K562 (cell line): Measurements from ENCODE around the gene WNT7B. TPM values are rescaled to one million over a fixed set of nuclear protein-coding genes. Genes with fewer than 3 reads are reported as not detected.
A peak's percentile ranks its signal among the peaks of the same experiment; 100 is the strongest.

Experiments used
- BDP1 ChIP-seq: IDR thresholded peaks from 3 replicates; pipeline ENCODE4 v1.6.1; 2011; ENCODE audit not compliant: insufficient read length, insufficient read depth
- EP300 ChIP-seq: IDR thresholded peaks from 2 replicates; pipeline ENCODE4 v1.6.1; 2012; ENCODE audit warnings: low read length, improper control_type of control experiment
- JUN ChIP-seq, 2 experiments: sonication (generic) in 1 of 2; formaldehyde crosslinking in 1 of 2; IDR thresholded peaks; 2 replicates each; pipeline versions ENCODE4 v1.6.1 to v1.8.0; 2012 to 2022; ENCODE audit warnings: borderline replicate concordance in 2 of 2, mild to moderate bottlenecking in 2 of 2, improper control_type of control experiment in 1 of 2, low read depth in 1 of 2, low read length in 1 of 2, missing genetic modification reagents in 1 of 2
- RBFOX2 ChIP-seq: fragments of 200-400 bp; formaldehyde crosslinking; IDR thresholded peaks from 2 replicates; pipeline ENCODE4 v1.6.1; 2017; ENCODE audit warnings: low read depth, mild to moderate bottlenecking, low read length, moderate library complexity
- RNF2 ChIP-seq: sonication (generic); IDR thresholded peaks from 2 replicates; pipeline ENCODE4 v1.6.1; 2016
- SIN3B ChIP-seq: fragments of 450-650 bp; IDR thresholded peaks from 2 replicates; pipeline ENCODE4 v1.6.1; 2017; ENCODE audit warnings: low read depth, mild to moderate bottlenecking, moderate library complexity
- SP1 ChIP-seq: sonication (generic); formaldehyde crosslinking; IDR thresholded peaks from 2 replicates; pipeline ENCODE4 v1.8.1; 2022; ENCODE audit warnings: mild to moderate bottlenecking, missing genetic modification reagents
- TCF15 ChIP-seq: fragments of 250-450 bp; sonication (Bioruptor Pico); IDR thresholded peaks from 2 replicates; pipeline ENCODE4 v1.8.0; 2022; ENCODE audit warnings: moderate library complexity, mild to moderate bottlenecking, inconsistent platforms
- TRIM24 ChIP-seq, 2 experiments: fragments of 450-650 bp; IDR thresholded peaks; 2 replicates each; pipeline ENCODE4 v1.6.1; 2016
- ZNF175 ChIP-seq: fragments of 200-800 bp; sonication (Bioruptor generic); IDR thresholded peaks from 2 replicates; pipeline ENCODE4 v1.6.1; 2016; ENCODE audit warnings: low read depth, mild to moderate bottlenecking, missing genetic modification characterization, missing compliant biosample characterization
- ZNF518B ChIP-seq: fragments of 250-450 bp; sonication (Bioruptor Pico); IDR thresholded peaks from 2 replicates; pipeline ENCODE4 v1.5.0; 2021; ENCODE audit warnings: mild to moderate bottlenecking, moderate library complexity
- ZNF561 ChIP-seq: fragments of 450-650 bp; formaldehyde crosslinking; conservative IDR thresholded peaks from 2 replicates; pipeline ENCODE4 v1.4.0; 2020; ENCODE audit warnings: mild to moderate bottlenecking, moderate library complexity
- polyA plus RNA-seq, 8 experiments: library from polyadenylated mRNA; depleted of rRNA in 4 of 8; stranded (reverse) in 5 of 8; unstranded in 3 of 8; fragments of >200 nt; fragmentation: Nextera tagmentation in 2 of 8; fragmentation: Illumina TruSeq in 1 of 8; extraction: Ambion mirVana in 2 of 8; extraction: Trizol in 1 of 8; gene quantifications; 2 replicates each; pipeline versions ENCODE4 v1.2.1 to v1.2.3, GENCODE V29; 2011 to 2014; ENCODE audit warnings: inconsistent platforms in 1 of 8, missing spikeins in 1 of 8
- total RNA-seq, 7 experiments: library from RNA; depleted of rRNA in 6 of 7; stranded (reverse); fragments of >200 nt in 6 of 7; fragmentation: Illumina TruSeq in 2 of 7; extraction: Trizol in 2 of 7; gene quantifications; 2 replicates each; pipeline versions ENCODE4 v1.2.1 to v1.2.3, GENCODE V29; 2011 to 2021; ENCODE audit warnings: low replicate concordance in 1 of 7
- TF ChIP-seq, protein P1 (sequence below): fragments of 450-650 bp; IDR thresholded peaks from 2 replicates; pipeline ENCODE4 v1.6.1; 2016
- TF ChIP-seq, protein P2 (sequence below): IDR thresholded peaks from 3 replicates; pipeline ENCODE4 v1.6.1; 2011; ENCODE audit warnings: borderline replicate concordance, mild to moderate bottlenecking; ENCODE audit not compliant: insufficient read length, insufficient read depth
- TF ChIP-seq, protein P3 (sequence below): sonication (generic); formaldehyde crosslinking; IDR thresholded peaks from 2 replicates; pipeline ENCODE4 v1.8.0; 2022; ENCODE audit warnings: mild to moderate bottlenecking, missing genetic modification reagents

The WNT7B gene
- total and polyA plus RNA-seq, 9 of the 15 experiments (the other 6 are each of a cell fraction or from before 2014, with no cell fraction given), result not detected

- TF ChIP-seq ZNF175 (CRISPR knock-in tag) (no peak), EP300 (0 out of 2 replicates have a peak, but pooled peaks have one; percentile 8), BDP1 (no peak), JUN (IDR thresholded peaks at IDR 0.05; ENCODE audit: borderline replicate concordance, low read depth, low read length) (peak; percentile 93), JUN (CRISPR knock-in tag; IDR thresholded peaks at IDR 0.05; ENCODE audit: borderline replicate concordance) (peak; percentile 53; the same call in 1 of the 2 replicates), TCF15 (CRISPR knock-in tag) (no peak), RNF2 (0 out of 2 replicates have a peak, but pooled peaks have one; percentile 19), RBFOX2 (peak; percentile 85), ZNF518B (no peak), TRIM24 (IDR thresholded peaks at IDR 0.05) (0 out of 4 replicates have a peak, but pooled peaks of 1 of the 2 experiments have one; percentile 15), ZNF561 (CRISPR knock-in tag) (no peak), SIN3B (no peak), SP1 (CRISPR knock-in tag) (peak; percentile 71; the same call in 1 of the 2 replicates)
- TF ChIP-seq, protein P1, sequence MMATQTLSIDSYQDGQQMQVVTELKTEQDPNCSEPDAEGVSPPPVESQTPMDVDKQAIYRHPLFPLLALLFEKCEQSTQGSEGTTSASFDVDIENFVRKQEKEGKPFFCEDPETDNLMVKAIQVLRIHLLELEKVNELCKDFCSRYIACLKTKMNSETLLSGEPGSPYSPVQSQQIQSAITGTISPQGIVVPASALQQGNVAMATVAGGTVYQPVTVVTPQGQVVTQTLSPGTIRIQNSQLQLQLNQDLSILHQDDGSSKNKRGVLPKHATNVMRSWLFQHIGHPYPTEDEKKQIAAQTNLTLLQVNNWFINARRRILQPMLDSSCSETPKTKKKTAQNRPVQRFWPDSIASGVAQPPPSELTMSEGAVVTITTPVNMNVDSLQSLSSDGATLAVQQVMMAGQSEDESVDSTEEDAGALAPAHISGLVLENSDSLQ, result peak; percentile 52
- TF ChIP-seq, protein P2, sequence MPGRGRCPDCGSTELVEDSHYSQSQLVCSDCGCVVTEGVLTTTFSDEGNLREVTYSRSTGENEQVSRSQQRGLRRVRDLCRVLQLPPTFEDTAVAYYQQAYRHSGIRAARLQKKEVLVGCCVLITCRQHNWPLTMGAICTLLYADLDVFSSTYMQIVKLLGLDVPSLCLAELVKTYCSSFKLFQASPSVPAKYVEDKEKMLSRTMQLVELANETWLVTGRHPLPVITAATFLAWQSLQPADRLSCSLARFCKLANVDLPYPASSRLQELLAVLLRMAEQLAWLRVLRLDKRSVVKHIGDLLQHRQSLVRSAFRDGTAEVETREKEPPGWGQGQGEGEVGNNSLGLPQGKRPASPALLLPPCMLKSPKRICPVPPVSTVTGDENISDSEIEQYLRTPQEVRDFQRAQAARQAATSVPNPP, result no peak
- TF ChIP-seq, protein P3, sequence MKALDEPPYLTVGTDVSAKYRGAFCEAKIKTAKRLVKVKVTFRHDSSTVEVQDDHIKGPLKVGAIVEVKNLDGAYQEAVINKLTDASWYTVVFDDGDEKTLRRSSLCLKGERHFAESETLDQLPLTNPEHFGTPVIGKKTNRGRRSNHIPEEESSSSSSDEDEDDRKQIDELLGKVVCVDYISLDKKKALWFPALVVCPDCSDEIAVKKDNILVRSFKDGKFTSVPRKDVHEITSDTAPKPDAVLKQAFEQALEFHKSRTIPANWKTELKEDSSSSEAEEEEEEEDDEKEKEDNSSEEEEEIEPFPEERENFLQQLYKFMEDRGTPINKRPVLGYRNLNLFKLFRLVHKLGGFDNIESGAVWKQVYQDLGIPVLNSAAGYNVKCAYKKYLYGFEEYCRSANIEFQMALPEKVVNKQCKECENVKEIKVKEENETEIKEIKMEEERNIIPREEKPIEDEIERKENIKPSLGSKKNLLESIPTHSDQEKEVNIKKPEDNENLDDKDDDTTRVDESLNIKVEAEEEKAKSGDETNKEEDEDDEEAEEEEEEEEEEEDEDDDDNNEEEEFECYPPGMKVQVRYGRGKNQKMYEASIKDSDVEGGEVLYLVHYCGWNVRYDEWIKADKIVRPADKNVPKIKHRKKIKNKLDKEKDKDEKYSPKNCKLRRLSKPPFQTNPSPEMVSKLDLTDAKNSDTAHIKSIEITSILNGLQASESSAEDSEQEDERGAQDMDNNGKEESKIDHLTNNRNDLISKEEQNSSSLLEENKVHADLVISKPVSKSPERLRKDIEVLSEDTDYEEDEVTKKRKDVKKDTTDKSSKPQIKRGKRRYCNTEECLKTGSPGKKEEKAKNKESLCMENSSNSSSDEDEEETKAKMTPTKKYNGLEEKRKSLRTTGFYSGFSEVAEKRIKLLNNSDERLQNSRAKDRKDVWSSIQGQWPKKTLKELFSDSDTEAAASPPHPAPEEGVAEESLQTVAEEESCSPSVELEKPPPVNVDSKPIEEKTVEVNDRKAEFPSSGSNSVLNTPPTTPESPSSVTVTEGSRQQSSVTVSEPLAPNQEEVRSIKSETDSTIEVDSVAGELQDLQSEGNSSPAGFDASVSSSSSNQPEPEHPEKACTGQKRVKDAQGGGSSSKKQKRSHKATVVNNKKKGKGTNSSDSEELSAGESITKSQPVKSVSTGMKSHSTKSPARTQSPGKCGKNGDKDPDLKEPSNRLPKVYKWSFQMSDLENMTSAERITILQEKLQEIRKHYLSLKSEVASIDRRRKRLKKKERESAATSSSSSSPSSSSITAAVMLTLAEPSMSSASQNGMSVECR (CRISPR knock-in tag), result 0 out of 2 replicates have a peak, but pooled peaks have one; percentile 52
Observed at GRCh38 chr22:46013460-46014416, 36.8 kb upstream of the WNT7B start (continued).
